Measurements from ENCODE around the gene RARRES1.

Gene RARRES1

DNA sequence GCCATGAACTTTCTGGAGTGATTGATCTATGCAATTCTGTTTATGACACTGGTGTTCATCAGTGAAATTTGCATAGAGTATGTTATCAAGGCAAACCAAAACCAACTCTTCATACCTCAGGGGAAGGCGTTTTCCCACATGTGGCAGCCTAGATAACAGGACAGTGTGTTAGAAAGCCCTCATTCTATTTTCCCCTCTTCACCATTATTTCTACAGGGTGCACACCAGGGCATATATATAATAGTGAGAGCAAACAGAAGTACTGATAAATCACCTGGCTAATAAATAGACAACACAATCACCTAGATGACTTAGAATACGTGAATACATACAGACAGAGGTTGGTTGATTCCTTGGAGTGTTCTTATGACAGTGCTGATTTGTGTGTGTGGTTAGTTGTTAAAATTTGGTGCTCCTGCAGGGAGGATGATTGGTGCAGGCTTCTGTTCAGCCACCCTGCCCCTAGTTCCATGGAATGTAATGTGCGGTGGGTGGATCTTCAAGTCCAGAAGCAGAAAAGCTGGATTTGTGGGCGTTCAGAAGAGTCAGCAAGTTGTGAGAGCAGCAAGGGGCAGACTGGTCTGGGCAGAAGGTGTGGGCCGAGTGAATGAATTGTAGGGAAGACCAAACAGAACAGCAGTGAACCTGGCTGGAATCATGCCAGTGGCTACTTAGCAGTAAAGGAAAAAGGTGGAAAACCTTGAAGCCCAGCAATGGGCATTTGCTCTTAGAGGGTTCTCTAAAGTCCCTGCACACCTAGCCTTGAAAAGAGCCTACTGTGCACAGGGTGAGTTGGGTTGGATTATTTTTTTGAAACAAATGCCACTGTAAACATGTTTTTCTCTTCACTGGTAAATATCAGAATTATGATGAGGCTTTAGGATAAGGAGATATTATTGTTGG, 11.7 kb upstream of the RARRES1 start:
- Histone ChIP-seq H3K9me3 (replicated peaks; ENCODE audit: insufficient read depth, low read length) (no peaks in the 10 kb centered on the region), H4K20me1 (ENCODE audit: insufficient read depth, low read length) (no peaks in the 10 kb centered on the region), H3K4me2 (ENCODE audit: low read depth, low read length) (no peak overlapping the region), H3K9me2 (replicated peaks; ENCODE audit: insufficient read depth, low read length) (no peaks in the 10 kb centered on the region), H3K4me3 (ENCODE audit: low read length) (no peak overlapping the region), H3F3A (ENCODE audit: insufficient read depth, low read length) (no peaks in the 10 kb centered on the region), H3K27me3 (replicated peaks; ENCODE audit: insufficient read depth, low read length) (no peaks in the 10 kb centered on the region), H3K79me2 (ENCODE audit: low read length) (no peaks in the 10 kb centered on the region), H2AFZ (ENCODE audit: low read length) (no peak overlapping the region), H3K27ac (ENCODE audit: low read length) (no peak overlapping the region), H3K36me3 (replicated peaks; ENCODE audit: insufficient read depth, low read length) (no peaks in the 10 kb centered on the region), H3K9ac (ENCODE audit: low read length) (no peak overlapping the region), H3K4me1 (ENCODE audit: low read length) (no peaks in the 10 kb centered on the region)
- no peak for DNase-seq
- TF ChIP-seq EZH2 (optimal IDR thresholded peaks at IDR 0.05; ENCODE audit: low read depth, low read length) = no peak
- TF ChIP-seq, protein P1, sequence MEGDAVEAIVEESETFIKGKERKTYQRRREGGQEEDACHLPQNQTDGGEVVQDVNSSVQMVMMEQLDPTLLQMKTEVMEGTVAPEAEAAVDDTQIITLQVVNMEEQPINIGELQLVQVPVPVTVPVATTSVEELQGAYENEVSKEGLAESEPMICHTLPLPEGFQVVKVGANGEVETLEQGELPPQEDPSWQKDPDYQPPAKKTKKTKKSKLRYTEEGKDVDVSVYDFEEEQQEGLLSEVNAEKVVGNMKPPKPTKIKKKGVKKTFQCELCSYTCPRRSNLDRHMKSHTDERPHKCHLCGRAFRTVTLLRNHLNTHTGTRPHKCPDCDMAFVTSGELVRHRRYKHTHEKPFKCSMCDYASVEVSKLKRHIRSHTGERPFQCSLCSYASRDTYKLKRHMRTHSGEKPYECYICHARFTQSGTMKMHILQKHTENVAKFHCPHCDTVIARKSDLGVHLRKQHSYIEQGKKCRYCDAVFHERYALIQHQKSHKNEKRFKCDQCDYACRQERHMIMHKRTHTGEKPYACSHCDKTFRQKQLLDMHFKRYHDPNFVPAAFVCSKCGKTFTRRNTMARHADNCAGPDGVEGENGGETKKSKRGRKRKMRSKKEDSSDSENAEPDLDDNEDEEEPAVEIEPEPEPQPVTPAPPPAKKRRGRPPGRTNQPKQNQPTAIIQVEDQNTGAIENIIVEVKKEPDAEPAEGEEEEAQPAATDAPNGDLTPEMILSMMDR (IDR thresholded peaks at IDR 0.05; ENCODE audit: low read length) = no peak
- TF ChIP-seq EZH2phosphoT487 (IDR thresholded peaks at IDR 0.05; ENCODE audit: low read length) = no peak

DNA sequence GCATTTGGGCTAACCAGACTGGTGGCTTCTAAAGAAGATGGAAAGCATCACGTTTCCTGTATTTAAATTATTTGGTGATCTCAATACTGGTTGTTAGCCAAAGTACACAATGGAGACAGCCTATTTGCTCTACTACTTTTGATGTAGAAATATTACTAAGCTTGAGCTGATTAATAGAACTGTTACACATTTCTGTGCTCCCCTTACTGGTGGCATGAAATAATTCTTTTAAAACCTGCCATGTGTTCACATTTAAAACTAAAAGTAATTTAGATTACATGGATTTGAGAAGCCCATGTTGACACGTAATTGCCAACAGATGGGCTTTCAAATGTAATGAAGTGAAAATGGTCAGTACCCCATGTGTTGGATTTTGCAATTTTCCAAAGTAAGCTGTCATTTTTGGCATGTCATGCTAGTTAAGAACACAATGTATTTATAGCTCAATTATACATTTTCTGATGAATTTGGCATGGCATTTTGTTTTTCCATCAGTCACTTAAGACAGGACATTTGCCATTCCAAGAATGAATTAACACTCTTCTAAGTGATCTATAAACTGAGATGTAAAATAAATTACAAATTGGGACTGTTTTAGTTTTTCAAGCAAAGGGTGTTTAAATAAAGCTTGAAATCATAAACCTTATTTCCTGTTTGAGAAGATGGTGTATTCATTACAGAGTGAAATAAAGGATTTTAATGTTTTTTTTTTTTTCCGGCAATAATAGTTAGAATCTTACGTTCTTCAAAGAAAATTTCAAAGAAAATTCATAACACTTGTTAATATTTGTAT, 10.8 kb upstream of the RARRES1 start:
- Histone ChIP-seq H4K20me1 (ENCODE audit: insufficient read depth, low read length) (no peaks in the 10 kb centered on the region), H3K27me3 (replicated peaks; ENCODE audit: insufficient read depth, low read length) (no peaks in the 10 kb centered on the region), H3K79me2 (ENCODE audit: low read length) (no peaks in the 10 kb centered on the region), H3K4me2 (ENCODE audit: low read depth, low read length) (no peak overlapping the region), H3K4me3 (ENCODE audit: low read length) (no peak overlapping the region), H3K4me1 (ENCODE audit: low read length) (no peaks in the 10 kb centered on the region), H3F3A (ENCODE audit: insufficient read depth, low read length) (no peaks in the 10 kb centered on the region), H3K9me2 (replicated peaks; ENCODE audit: insufficient read depth, low read length) (no peaks in the 10 kb centered on the region), H3K36me3 (replicated peaks; ENCODE audit: insufficient read depth, low read length) (no peaks in the 10 kb centered on the region), H2AFZ (ENCODE audit: low read length) (no peak overlapping the region), H3K9me3 (replicated peaks; ENCODE audit: insufficient read depth, low read length) (no peaks in the 10 kb centered on the region), H3K27ac (ENCODE audit: low read length) (no peak overlapping the region), H3K9ac (ENCODE audit: low read length) (no peak overlapping the region)
- no peak for DNase-seq
- TF ChIP-seq EZH2phosphoT487 (IDR thresholded peaks at IDR 0.05; ENCODE audit: low read length) (no peak), EZH2 (optimal IDR thresholded peaks at IDR 0.05; ENCODE audit: low read depth, low read length) (no peak)
- TF ChIP-seq, protein P1 (IDR thresholded peaks at IDR 0.05; ENCODE audit: low read length) = no peak

DNA sequence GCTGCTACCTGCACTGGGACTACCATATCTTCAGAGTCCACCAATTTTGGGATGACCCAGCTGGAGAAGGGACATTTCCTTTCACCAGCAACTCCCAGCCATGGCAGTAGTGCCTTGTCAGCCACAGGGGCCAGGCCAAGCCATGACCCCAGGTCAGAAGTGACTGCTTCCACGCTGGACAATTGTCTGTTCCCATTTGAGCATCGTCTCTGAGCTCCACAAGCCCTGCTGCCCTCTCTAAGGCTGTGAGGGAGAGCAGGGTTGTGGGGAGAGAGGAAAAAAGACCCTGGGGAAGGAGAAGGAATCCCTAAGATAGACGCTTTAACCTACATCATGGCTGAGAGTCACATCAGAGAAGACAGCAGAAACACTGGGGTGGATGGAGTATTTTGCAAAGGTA, 7.4 kb upstream of the RARRES1 start:
- no peak overlapping the region for H3K4me3 ChIP-seq (ENCODE audit: low read length)
- no peak overlapping the region for H3K4me2 ChIP-seq (ENCODE audit: low read depth, low read length)
- no peaks in the 10 kb centered on the region for H3K36me3 ChIP-seq (replicated peaks; ENCODE audit: insufficient read depth, low read length)
- DNase-seq = no peak
- H3K9me2 ChIP-seq (replicated peaks; ENCODE audit: insufficient read depth, low read length) = no peaks in the 10 kb centered on the region
- no peaks in the 10 kb centered on the region for H3K27me3 ChIP-seq (replicated peaks; ENCODE audit: insufficient read depth, low read length)
- H3K79me2 ChIP-seq (ENCODE audit: low read length) = no peaks in the 10 kb centered on the region
- no peaks in the 10 kb centered on the region for H3K4me1 ChIP-seq (ENCODE audit: low read length)
- H3K9me3 ChIP-seq (replicated peaks; ENCODE audit: insufficient read depth, low read length) = no peaks in the 10 kb centered on the region
- H2AFZ ChIP-seq (ENCODE audit: low read length) = no peak overlapping the region
- no peak overlapping the region for H3K9ac ChIP-seq (ENCODE audit: low read length)
- TF ChIP-seq, protein P1 (IDR thresholded peaks at IDR 0.05; ENCODE audit: low read length) = no peak
- TF ChIP-seq EZH2phosphoT487 (IDR thresholded peaks at IDR 0.05; ENCODE audit: low read length) (no peak), EZH2 (optimal IDR thresholded peaks at IDR 0.05; ENCODE audit: low read depth, low read length) (no peak)
- H4K20me1 ChIP-seq (ENCODE audit: insufficient read depth, low read length) = no peaks in the 10 kb centered on the region
- no peak overlapping the region for H3K27ac ChIP-seq (ENCODE audit: low read length)
- H3F3A ChIP-seq (ENCODE audit: insufficient read depth, low read length) = no peaks in the 10 kb centered on the region

Data from MM.1S (cell line).